GM23338 (cell line): Measurements from ENCODE around the gene TUBA4B. TPM values are rescaled to one million over a fixed set of nuclear protein-coding genes. Genes with fewer than 3 reads are reported as not detected.

ENCODE experiments used
- ATAC-seq: fragments of 200-7000 bp; cut with Tn5 transposase; 3 replicates; pipeline ENCODE4 v1.9.1; 2020
- DNase-seq: peaks from one replicate; pipeline ENCODE4 v3.0.0-alpha.2; 2015; ENCODE audit warnings: low spot score
- H2AFZ ChIP-seq: fragments of 200-600 bp; sonication (generic); 2 replicates; pipeline ENCODE4 v1.8.0; 2016; ENCODE audit warnings: antibody characterized with exemption, mild to moderate bottlenecking, moderate library complexity
- H3F3A ChIP-seq: fragments of 200-600 bp; sonication (generic); replicated peaks from 2 replicates; pipeline ENCODE4 v1.8.0; 2017; ENCODE audit warnings: antibody characterized with exemption, mixed run types, low read depth
- H3K27ac ChIP-seq: fragments of 200-600 bp; sonication (generic); 2 replicates; pipeline ENCODE4 v1.6.1; 2016; ENCODE audit warnings: low read depth
- H3K27me3 ChIP-seq: fragments of 200-600 bp; sonication (generic); 2 replicates; pipeline ENCODE4 v1.8.0; 2016; ENCODE audit warnings: mild to moderate bottlenecking, mixed run types, moderate library complexity; ENCODE audit not compliant: insufficient read depth
- H3K36me3 ChIP-seq: fragments of 200-600 bp; sonication (generic); 2 replicates; pipeline ENCODE4 v1.8.0; 2016; ENCODE audit warnings: mild to moderate bottlenecking; ENCODE audit not compliant: insufficient read depth
- H3K4me1 ChIP-seq: fragments of 200-600 bp; sonication (generic); 2 replicates; pipeline ENCODE4 v1.8.0; 2016; ENCODE audit warnings: mild to moderate bottlenecking, moderate library complexity; ENCODE audit not compliant: insufficient read depth
- H3K4me2 ChIP-seq: fragments of 200-600 bp; sonication (generic); 2 replicates; pipeline ENCODE4 v1.7.1; 2017; ENCODE audit warnings: mixed run types
- H3K4me3 ChIP-seq: fragments of 200-600 bp; sonication (generic); 2 replicates; pipeline ENCODE4 v1.6.1; 2016; ENCODE audit warnings: mixed run types
- H3K79me2 ChIP-seq: fragments of 200-600 bp; sonication (generic); replicated peaks from 2 replicates; pipeline ENCODE4 v1.8.0; 2017; ENCODE audit warnings: mild to moderate bottlenecking; ENCODE audit not compliant: insufficient read depth
- H3K9me2 ChIP-seq: fragments of 200-600 bp; sonication (generic); 2 replicates; pipeline ENCODE4 v1.8.0; 2017; ENCODE audit not compliant: insufficient read depth
- H4K20me1 ChIP-seq: fragments of 200-600 bp; sonication (generic); replicated peaks from 2 replicates; pipeline ENCODE4 v1.8.0; 2017; ENCODE audit warnings: mild to moderate bottlenecking; ENCODE audit not compliant: insufficient read depth
- H3K27ac Mint-ChIP-seq: 2 replicates; pipeline ENCODE4 v1.8.0; 2020; ENCODE audit warnings: inconsistent platforms, mild to moderate bottlenecking, moderate library complexity, mixed read lengths
- H3K27me3 Mint-ChIP-seq: 3 replicates; pipeline ENCODE4 v1.8.0; 2022; ENCODE audit warnings: low read depth, mild to moderate bottlenecking, moderate library complexity, mixed read lengths, inconsistent platforms; ENCODE audit not compliant: insufficient read depth, poor library complexity
- H3K36me3 Mint-ChIP-seq: 3 replicates; pipeline ENCODE4 v1.8.0; 2021; ENCODE audit warnings: low read depth, mild to moderate bottlenecking, inconsistent platforms, moderate library complexity, mixed read lengths
- H3K4me1 Mint-ChIP-seq: 3 replicates; pipeline ENCODE4 v1.8.0; 2020; ENCODE audit warnings: mild to moderate bottlenecking, inconsistent platforms, mixed read lengths
- H3K4me3 Mint-ChIP-seq: 3 replicates; pipeline ENCODE4 v1.8.0; 2021; ENCODE audit warnings: moderate library complexity, mild to moderate bottlenecking, inconsistent platforms, mixed read lengths
- H3K9me3 Mint-ChIP-seq: 3 replicates; pipeline ENCODE4 v1.8.0; 2020; ENCODE audit warnings: moderate library complexity, mild to moderate bottlenecking, inconsistent platforms, mixed read lengths
- CREB1 ChIP-seq: fragments of 250-450 bp; sonication (Bioruptor Pico); IDR thresholded peaks from 2 replicates; pipeline ENCODE4 v1.5.0; 2020; ENCODE audit warnings: low read depth, mild to moderate bottlenecking, moderate library complexity
- CTCF ChIP-seq, 2 experiments: fragments of 200-600 bp in 1 of 2; sonication (generic) in 1 of 2; conservative IDR thresholded peaks; 2 replicates each; pipeline versions ENCODE4 v1.5.1 to v1.6.1; 2016 to 2017; ENCODE audit warnings: antibody characterized with exemption in 2 of 2, low read depth in 2 of 2, mild to moderate bottlenecking in 2 of 2, moderate library complexity in 1 of 2
- ETS1 ChIP-seq: IDR thresholded peaks from 2 replicates; pipeline ENCODE4 v1.6.1; 2016; ENCODE audit warnings: antibody characterized with exemption
- EZH2 ChIP-seq: fragments of 200-600 bp; sonication (generic); IDR thresholded peaks from one replicate; pipeline ENCODE4 v1.8.0; 2017; ENCODE audit warnings: antibody characterized with exemption, mild to moderate bottlenecking, low read depth; ENCODE audit not compliant: unreplicated experiment
- EZH2phosphoT487 ChIP-seq: fragments of 200-600 bp; sonication (generic); IDR thresholded peaks from one replicate; pipeline ENCODE4 v1.8.1; 2018; ENCODE audit warnings: antibody characterized with exemption; ENCODE audit not compliant: unreplicated experiment
- JUNB ChIP-seq: IDR thresholded peaks from one replicate; pipeline ENCODE4 v1.6.1; 2016; ENCODE audit warnings: antibody characterized with exemption; ENCODE audit not compliant: unreplicated experiment
- NANOG ChIP-seq: IDR thresholded peaks from 2 replicates; pipeline ENCODE4 v1.6.1; 2016; ENCODE audit warnings: antibody characterized with exemption, borderline replicate concordance
- POLR2AphosphoS5 ChIP-seq: IDR thresholded peaks from 2 replicates; pipeline ENCODE4 v1.6.1; 2016; ENCODE audit warnings: antibody characterized with exemption, low read depth
- REST ChIP-seq: IDR thresholded peaks from one replicate; pipeline ENCODE4 v1.6.1; 2018; ENCODE audit warnings: antibody characterized with exemption; ENCODE audit not compliant: unreplicated experiment
- STAT1 ChIP-seq: IDR thresholded peaks from one replicate; pipeline ENCODE4 v1.6.1; 2016; ENCODE audit warnings: antibody characterized with exemption; ENCODE audit not compliant: unreplicated experiment
- ZNF114 ChIP-seq: fragments of 250-450 bp; sonication (Bioruptor Pico); IDR thresholded peaks from 2 replicates; pipeline ENCODE4 v1.5.0; 2020; ENCODE audit warnings: mild to moderate bottlenecking, moderate library complexity
- ZNF331 ChIP-seq: fragments of 250-450 bp; sonication (Bioruptor Pico); IDR thresholded peaks from 2 replicates; pipeline ENCODE4 v1.5.0; 2020; ENCODE audit warnings: low read depth, mild to moderate bottlenecking, moderate library complexity
- ZNF462 ChIP-seq: fragments of 250-450 bp; sonication (Bioruptor Pico); IDR thresholded peaks from 2 replicates; pipeline ENCODE4 v1.5.0; 2020; ENCODE audit warnings: mild to moderate bottlenecking, moderate library complexity
- polyA plus RNA-seq: library from polyadenylated mRNA; unstranded; fragments of >200 nt; fragmentation: Nextera tagmentation; extraction: Ambion mirVana; gene quantifications from 2 replicates; pipeline ENCODE4 v1.2.1, GENCODE V29; 2016
- total RNA-seq: library from RNA; depleted of rRNA; stranded (reverse); fragments of >200 nt; shearing (Covaris generic); gene quantifications from 2 replicates; pipeline ENCODE4 v1.2.3, GENCODE V29; 2014

TUBA4B gene
- total and polyA plus RNA-seq, 2 experiments from 2014 or later = 0.14 TPM; not detected in 1

- H3K4me1 Mint-ChIP-seq = peaks cover 12% of the 10 kb centered on the region
- no peaks in the 10 kb centered on the region for H3K36me3 ChIP-seq
- H3K27ac ChIP-seq = no peak overlapping the region
- TF ChIP-seq NANOG (no peak), POLR2AphosphoS5 (no peak), ZNF462 (no peak), REST (no peak), ZNF114 (CRISPR knock-in tag) (no peak), EZH2phosphoT487 (no peak), CTCF (conservative IDR thresholded peaks at IDR 0.05; ENCODE audit: low read depth in 2 of 2) (no peak), STAT1 (no peak), EZH2 (no peak), CREB1 (CRISPR knock-in tag) (no peak), JUNB (no peak), ETS1 (no peak), ZNF331 (no peak)
- no peak overlapping the region for H2AFZ ChIP-seq
- no peak overlapping the region for H3K4me3 ChIP-seq
- peaks cover 36% of the 10 kb centered on the region for H3K27me3 Mint-ChIP-seq
- DNase-seq (no peak), ATAC-seq (no peak)
- no peak overlapping the region for H3K27ac Mint-ChIP-seq
- no peaks in the 10 kb centered on the region; the same call in 2 of the 3 replicates for H3K36me3 Mint-ChIP-seq
- H3K27me3 ChIP-seq = peaks cover 19% of the 10 kb centered on the region
- no peaks in the 10 kb centered on the region for H3K79me2 ChIP-seq
- no peak overlapping the region for H3K4me3 Mint-ChIP-seq
- H3K4me2 ChIP-seq = no peak overlapping the region
- H3F3A ChIP-seq = peaks cover 5% of the 10 kb centered on the region; the same call in 1 of the 2 replicates
- no peaks in the 10 kb centered on the region for H3K9me2 ChIP-seq
- H3K4me1 ChIP-seq = peaks cover 9% of the 10 kb centered on the region
- no peaks in the 10 kb centered on the region for H4K20me1 ChIP-seq
- H3K9me3 Mint-ChIP-seq = no peaks in the 10 kb centered on the region; the same call in 1 of the 3 replicates
Measured at GRCh38 chr2:219296631-219297391, 43.8 kb downstream of the TUBA4B start.
